Iris pigment epithelial cell (primary cell): Measurements from ENCODE around the gene NOSIP.

Source experiments
- DNase-seq: peaks from one replicate; pipeline ENCODE4 v3.0.0-alpha.2; 2011; ENCODE audit warnings: low read depth

The NOSIP gene

DNA sequence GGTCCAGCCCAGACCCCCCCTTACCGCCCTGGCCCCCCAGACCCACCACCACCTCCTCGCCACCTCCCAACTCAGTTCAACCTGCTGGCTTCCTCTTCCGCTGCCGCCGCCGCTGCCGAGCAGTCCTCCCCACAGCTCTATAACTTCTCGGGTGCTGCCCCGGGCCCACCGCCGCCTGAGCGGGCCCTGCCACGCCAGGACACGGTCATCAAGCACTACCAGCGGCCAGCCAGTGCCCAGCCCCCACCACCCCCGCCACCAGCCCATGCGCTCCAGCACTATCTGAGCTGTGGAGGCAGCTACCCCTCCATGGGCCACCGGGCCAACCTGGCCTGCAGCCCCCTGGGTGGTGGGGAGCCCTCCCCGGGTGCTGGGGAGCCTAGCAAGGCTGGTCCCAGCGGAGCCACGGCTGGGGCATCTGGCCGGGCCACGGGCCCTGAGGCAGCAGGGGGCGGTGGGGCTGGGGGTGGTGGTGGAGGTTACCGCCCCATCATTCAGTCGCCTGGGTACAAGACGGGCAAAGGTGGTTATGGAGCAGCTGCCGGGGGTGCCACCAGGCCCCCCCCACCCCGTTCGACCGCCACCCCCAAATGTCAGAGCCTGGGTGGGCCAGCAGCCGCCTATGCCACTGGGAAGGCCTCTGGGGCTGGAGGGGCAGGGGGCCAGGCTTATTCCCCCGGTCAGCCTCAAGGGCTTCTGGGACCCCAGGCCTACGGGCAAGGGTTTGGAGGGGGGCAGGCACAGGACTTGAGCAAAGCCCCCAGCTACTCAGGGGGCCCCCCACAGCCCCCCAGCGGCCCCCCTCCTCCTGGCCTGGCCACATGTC is 14.8 kb upstream of the NOSIP start:
- no peak for DNase-seq

- DNase-seq: no peak
These were observed 14.0 kb upstream of the NOSIP start for GRCh38 chr19:49594157-49594992.

DNA sequence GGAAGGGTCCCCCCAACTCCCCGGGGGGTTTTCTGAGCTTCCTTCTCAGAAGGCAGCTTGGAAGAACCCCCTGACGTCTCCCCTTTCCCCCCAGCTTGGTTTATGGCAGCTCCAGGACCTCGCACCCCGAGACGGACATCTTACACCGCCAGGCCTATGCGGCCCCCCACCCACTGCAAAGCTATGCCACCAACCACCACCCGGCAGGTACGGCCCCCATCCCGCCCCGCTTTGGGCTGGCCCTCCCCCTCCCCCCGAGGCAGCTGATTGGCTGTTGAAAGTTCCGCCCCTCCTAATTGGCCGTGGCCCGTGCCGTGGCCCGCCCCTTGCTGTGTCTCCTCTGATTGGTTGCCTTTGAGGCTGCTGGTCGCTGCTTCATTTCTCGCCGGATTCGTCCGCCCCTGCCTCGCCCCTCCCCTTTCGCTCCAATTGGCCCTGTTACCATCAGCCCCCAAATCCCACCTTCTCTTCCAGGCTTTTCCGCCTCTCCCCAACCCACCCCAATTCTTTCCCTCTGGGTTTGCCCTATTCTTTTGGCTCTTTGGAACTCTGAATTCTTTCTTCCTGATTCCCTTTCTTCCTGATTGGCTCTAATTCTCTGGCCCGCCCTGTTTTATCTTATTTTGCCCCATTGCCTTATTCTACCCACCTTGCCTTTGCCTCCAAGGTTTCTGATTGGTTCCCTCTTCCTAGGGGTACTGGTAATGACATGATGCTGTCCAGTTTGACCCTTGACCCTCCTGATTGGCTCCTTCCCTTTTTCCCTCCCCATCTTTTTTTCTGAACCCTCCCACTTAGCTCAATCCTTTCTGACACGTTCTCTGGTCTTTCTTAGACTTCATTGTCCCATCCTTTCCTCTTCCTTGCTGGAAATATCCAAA is 13.1 kb upstream of the NOSIP start:
- peak; percentile 92 for DNase-seq

GRCh38 chr19:49592486-49593232 is 12.3 kb upstream of the NOSIP start:
- peak; percentile 29 for DNase-seq

GRCh38 chr19:49591731-49592485 is 11.6 kb upstream of the NOSIP start:
- DNase-seq: peak; percentile 42

DNA sequence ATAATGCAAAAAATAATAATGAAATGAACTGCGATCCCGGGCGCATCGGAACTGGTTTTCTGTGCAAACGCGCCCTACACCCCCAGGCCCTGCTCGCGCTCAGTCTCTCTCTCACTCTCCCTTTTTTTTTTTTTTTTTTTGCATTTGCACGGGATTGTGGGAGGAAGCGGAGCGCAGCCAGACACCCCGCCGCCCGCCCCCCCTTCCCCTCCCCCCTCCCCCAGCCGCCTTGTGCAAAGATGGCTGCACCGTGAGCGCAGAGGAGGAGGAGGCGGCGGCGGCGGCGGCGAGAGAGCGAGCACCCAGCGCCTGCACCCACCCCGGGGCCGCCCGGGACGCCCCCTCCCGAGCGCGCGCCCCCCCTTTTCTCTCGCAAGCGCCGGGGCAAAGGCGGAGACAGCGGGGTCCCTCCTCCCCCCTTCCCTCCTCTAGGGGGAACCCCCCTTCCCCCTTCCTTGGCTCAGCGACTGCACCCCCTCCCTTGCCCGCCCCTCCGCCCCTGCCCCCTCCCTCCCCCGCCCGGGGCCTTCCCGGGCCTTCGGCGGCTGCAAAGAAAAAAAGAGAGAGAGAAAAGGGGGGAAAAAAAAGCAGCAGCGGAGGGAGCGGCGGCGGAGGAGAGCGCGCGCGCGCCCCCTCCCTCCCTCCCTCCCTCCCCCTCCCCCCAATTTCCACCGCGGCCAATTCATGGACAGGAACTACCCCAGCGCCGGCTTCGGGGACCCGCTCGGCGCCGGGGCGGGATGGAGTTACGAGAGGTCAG is 10.8 kb upstream of the NOSIP start, which contains the start of gene PRR12:
Gene PRR12, plus strand, starts transcription at position 212 of the 760 bp plus-strand sequence. Its CDS starts 473 bp downstream, at position 685.
- peak; percentile 63 for DNase-seq

DNA sequence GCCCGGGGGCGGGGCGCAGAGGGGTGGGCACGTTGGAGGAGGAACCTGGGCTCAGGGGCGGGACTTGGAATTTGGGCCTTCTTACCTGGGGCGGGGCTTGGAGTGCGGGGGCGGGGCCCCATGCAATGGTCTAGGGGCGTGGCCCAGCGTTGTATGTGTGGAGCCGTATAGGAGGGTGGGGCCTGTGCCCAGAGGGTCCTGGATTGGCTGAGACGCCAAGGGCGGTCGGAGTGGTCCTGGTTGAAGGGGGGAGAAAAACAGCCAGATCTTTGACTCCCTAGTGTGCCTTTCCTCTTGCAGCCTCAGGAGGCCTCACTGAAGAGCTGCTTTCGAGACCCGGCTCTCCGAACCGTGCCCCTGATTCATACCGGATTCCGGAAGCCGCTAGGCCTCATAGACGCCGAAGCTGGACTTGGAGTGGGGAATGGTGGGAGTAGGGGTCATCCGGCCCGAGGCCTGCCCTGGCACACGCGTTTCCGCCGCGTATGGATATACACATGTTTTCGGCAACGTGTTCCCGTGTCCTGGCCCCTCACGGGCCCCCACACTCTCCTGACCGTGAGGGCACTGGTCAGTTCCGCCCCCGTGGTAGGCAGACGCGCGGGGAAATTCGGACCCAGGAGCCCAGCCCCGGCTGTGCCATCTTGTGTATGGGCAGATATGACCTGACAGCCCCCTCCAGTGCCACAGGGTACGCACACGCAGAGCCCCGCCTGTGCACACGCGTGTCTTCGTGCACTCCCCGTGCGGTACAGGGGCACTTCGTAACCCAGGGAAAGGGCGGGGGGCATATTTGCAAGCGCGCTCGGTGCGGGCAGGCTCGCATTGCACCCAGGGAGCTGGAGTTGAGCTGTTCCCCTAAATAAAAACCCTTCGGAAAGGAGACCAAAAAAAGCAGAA is 10.0 kb upstream of the NOSIP start:
- DNase-seq: peak; percentile 96

DNA sequence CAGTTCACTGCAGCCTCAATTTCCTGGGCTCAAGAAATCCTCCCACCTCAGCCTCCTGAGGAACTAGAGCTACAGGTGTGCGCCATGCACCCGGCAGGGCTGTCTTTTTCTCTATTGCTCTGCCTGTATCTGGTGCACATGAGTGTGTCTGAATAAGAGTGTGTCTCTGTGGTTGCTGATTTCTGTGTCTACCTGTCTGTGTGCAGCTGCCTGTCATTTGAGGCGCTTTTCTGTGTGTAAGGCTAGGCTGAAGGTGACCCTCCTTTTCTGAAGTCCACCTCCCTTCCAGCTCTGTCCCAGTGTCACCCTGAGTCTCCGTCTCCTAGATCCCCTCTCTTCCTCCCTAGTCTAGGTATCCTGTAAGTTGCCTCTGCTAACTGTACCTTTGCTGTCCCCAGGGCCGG is 9.1 kb upstream of the NOSIP start:
- no peak for DNase-seq

GRCh38 chr19:49588365-49589122 is 8.2 kb upstream of the NOSIP start:
- DNase-seq: no peak

GRCh38 chr19:49587227-49587626 is 6.9 kb upstream of the NOSIP start:
- DNase-seq: no peak

DNA sequence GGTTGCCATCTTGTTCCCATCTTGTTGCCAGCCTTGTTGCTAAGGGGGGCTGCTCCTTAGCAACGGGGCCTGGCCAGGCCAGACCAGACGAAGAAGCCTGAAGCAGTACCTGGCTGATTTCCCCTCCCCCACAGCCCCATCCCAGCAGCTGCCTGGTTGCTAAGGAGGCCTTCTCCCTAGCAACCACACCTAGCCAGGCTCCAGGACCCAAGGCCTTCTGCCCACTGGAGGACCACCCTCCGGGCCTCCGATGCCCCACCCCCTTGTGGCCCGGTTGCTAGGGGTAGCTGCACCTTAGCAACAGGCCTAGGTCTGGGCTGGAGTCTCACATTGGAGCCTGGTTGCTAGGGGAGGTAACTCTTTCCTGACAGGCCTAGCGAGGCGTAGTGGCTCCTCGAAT is 4.7 kb upstream of the NOSIP start:
- no peak for DNase-seq

GRCh38 chr19:49583239-49583638 is 2.9 kb upstream of the NOSIP start:
- DNase-seq: no peak

DNA sequence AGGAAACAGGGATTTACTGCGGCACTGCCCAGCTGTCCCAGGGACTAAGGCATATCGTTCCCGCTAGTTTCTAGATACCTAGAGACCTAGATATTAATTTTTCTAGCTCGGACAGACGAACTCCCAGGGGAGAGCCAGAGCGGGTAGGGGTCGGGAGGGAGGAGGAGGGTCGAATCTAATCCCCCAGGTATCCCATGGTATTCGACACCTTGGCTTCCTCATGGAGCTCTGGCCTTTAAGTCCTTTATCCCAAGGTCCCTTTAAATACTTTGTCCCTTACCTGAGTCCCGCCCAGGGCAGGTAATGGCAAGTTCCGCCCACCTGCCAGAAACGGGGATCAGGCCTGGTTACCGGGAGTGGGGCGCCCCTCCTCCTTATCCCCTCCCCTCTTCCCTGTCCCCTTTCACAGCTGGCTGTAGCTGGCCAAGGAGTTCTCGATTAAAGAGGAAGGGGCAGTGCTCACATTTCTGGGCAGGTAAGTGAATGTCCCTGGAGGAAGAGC is 702 bp upstream of the NOSIP start, which contains the start of gene PRRG2:
Gene PRRG2, plus strand, starts transcription at position 310 of the 502 bp plus-strand sequence. CDS start 1,904 bp downstream, outside the sequence.
- no peak for DNase-seq

GRCh38 chr19:49579947-49580263 is 451 bp downstream of the NOSIP start:
- no peak for DNase-seq

DNA sequence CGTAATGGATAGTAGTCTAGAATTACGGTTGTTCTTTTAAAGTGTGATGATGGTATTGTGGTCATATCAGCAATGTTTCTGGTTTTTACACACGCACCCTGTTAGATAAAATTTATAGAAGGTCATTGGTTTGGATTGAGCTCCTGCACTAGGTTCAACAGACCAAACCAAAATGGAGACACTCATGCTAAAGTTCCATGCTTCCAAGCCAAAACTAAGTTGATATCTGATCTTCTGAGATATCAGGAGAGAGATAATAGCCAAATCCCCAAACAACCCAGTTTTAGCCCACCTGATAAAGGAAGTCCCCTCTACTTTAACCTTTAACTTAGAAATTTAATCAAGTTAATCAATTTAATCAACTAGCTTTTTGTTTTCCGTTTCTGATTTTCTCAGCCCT is 1.2 kb downstream of the NOSIP start:
- DNase-seq: no peak

- DNase-seq: no peak
These were observed 6.1 kb downstream of the NOSIP start for GRCh38 chr19:49574206-49574755.

- no peak for DNase-seq
These were observed 6.9 kb downstream of the NOSIP start for GRCh38 chr19:49573425-49573824.
